ENCODE measurements around the gene IPP.
A peak's percentile ranks its signal among the peaks of the same experiment; 100 is the strongest.

- TF ChIP-seq POLR2A (IDR thresholded peaks at IDR 0.05; ENCODE audit: low read depth, low read length) = peak; percentile 95
- TF ChIP-seq POLR2AphosphoS5 (IDR thresholded peaks at IDR 0.05; ENCODE audit: low read depth, low read length) = peak; percentile 97
These were observed 63.3 kb downstream of the IPP start for GRCh38 chr1:45687014-45687753.

All from GM12892 (cell line).